Activated T-helper 9 cell treated with anti-CD3 and anti-CD28 coated beads, Interleukin-2, amount 50 U/mL, for 16 hours (primary cell): ENCODE data around the gene SEC14L1.

Source experiments
- DNase-seq: peaks from one replicate; pipeline ENCODE4 v3.0.0-alpha.2; 2020; ENCODE audit warnings: low read depth

Gene SEC14L1

GRCh38 chr17:77116371-77116860 lies 24.4 kb upstream of the SEC14L1 start:
- no peak for DNase-seq

- DNase-seq: no peak
These were observed 23.4 kb upstream of the SEC14L1 start for GRCh38 chr17:77117415-77117814.

- DNase-seq: no peak
These were observed 22.4 kb upstream of the SEC14L1 start for GRCh38 chr17:77118251-77118928.

GRCh38 chr17:77119668-77120301 lies 21.0 kb upstream of the SEC14L1 start:
- DNase-seq: no peak

- DNase-seq: no peak
These were observed 19.9 kb upstream of the SEC14L1 start for GRCh38 chr17:77120868-77121267.

GRCh38 chr17:77124192-77124889 lies 16.4 kb upstream of the SEC14L1 start:
- DNase-seq: no peak

GRCh38 chr17:77125432-77125901 lies 15.3 kb upstream of the SEC14L1 start:
- DNase-seq: no peak

- no peak for DNase-seq
These were observed 14.2 kb upstream of the SEC14L1 start for GRCh38 chr17:77126519-77126918.

GRCh38 chr17:77127735-77128361 lies 12.9 kb upstream of the SEC14L1 start:
- DNase-seq: peak; percentile 53

- DNase-seq: no peak
These were observed 11.7 kb upstream of the SEC14L1 start for GRCh38 chr17:77128896-77129567.

- DNase-seq: no peak
These were observed 11.0 kb upstream of the SEC14L1 start for GRCh38 chr17:77129568-77130301.

GRCh38 chr17:77130525-77130924 lies 10.2 kb upstream of the SEC14L1 start:
- no peak for DNase-seq

- DNase-seq: no peak
These were observed 8.9 kb upstream of the SEC14L1 start for GRCh38 chr17:77131904-77132303.

GRCh38 chr17:77132411-77133086 lies 8.2 kb upstream of the SEC14L1 start:
- DNase-seq: no peak

- DNase-seq: no peak
These were observed 7.6 kb upstream of the SEC14L1 start for GRCh38 chr17:77133087-77133638.

GRCh38 chr17:77136420-77136767 lies 4.4 kb upstream of the SEC14L1 start:
- DNase-seq: no peak

GRCh38 chr17:77137111-77137510 lies 3.7 kb upstream of the SEC14L1 start:
- no peak for DNase-seq

- DNase-seq: peak; percentile 13
These were observed 2.9 kb upstream of the SEC14L1 start for GRCh38 chr17:77137886-77138285.

- peak; percentile 100 for DNase-seq
These were observed 447 bp upstream of the SEC14L1 start for GRCh38 chr17:77140166-77140877.
